HUDEP-2 (cell line): ENCODE measurements around the gene TPST2.

ENCODE experiments used
- DNase-seq, 76 experiments: peaks; one replicate each; lab custom pipeline; 2025; ENCODE audit not compliant: unreplicated experiment in 76 of 76; lab: John Stamatoyannopoulos, UW

Gene TPST2

GRCh38 chr22:26581633-26582168 lies 8.2 kb downstream of the TPST2 start:
- DNase-seq: no peak

- no peak for DNase-seq
Observed at GRCh38 chr22:26581026-26581425, 8.9 kb downstream of the TPST2 start.

GRCh38 chr22:26580240-26580962 lies 9.5 kb downstream of the TPST2 start:
- DNase-seq: no peak

- DNase-seq: peak in 15 of 76 experiments; percentile 8 to 39 (median 27)
Observed at GRCh38 chr22:26579331-26579886, 10.5 kb downstream of the TPST2 start.

GRCh38 chr22:26577081-26577480 lies 12.9 kb downstream of the TPST2 start:
- no peak for DNase-seq

GRCh38 chr22:26576026-26576680 lies 13.8 kb downstream of the TPST2 start:
- no peak for DNase-seq

GRCh38 chr22:26574001-26574723 lies 15.8 kb downstream of the TPST2 start:
- DNase-seq: no peak

GRCh38 chr22:26573026-26573662 lies 16.8 kb downstream of the TPST2 start:
- DNase-seq: peak in 42 of 76 experiments; percentile 12 to 59 (median 40)

- DNase-seq: no peak
Observed at GRCh38 chr22:26570864-26571525, 18.9 kb downstream of the TPST2 start.

- DNase-seq: peak in 8 of 76 experiments; percentile 15 to 41 (median 28)
Observed at GRCh38 chr22:26570115-26570514, 19.8 kb downstream of the TPST2 start.

GRCh38 chr22:26568207-26568706 lies 21.7 kb downstream of the TPST2 start:
- DNase-seq: no peak

GRCh38 chr22:26567610-26568009 lies 22.3 kb downstream of the TPST2 start:
- DNase-seq: no peak

GRCh38 chr22:26566994-26567393 lies 22.9 kb downstream of the TPST2 start:
- no peak for DNase-seq

GRCh38 chr22:26565889-26566288 lies 24.0 kb downstream of the TPST2 start:
- peak in 1 of 76 experiments; percentile 13 for DNase-seq

GRCh38 chr22:26565181-26565580 lies 24.8 kb downstream of the TPST2 start:
- no peak for DNase-seq

- DNase-seq: no peak
Observed at GRCh38 chr22:26564672-26565071, 25.3 kb downstream of the TPST2 start.

GRCh38 chr22:26564181-26564580 lies 25.8 kb downstream of the TPST2 start:
- no peak for DNase-seq

- peak in 2 of 76 experiments; percentile 9 to 11 for DNase-seq
Observed at GRCh38 chr22:26563022-26563421, 26.9 kb downstream of the TPST2 start.

GRCh38 chr22:26561756-26562417 lies 28.0 kb downstream of the TPST2 start:
- DNase-seq: peak in 14 of 76 experiments; percentile 8 to 36 (median 18)
